Endothelial cell of umbilical vein (primary cell): Measurements from ENCODE around the gene NAALADL1. TPM values are rescaled to one million over a fixed set of nuclear protein-coding genes. Genes with fewer than 3 reads are reported as not detected.

Source experiments
- BruUV-seq: library from RNA; stranded (reverse); fragments of 400-500 nt; replicated peaks from 2 replicates; lab custom pipeline; 2021; lab: Mats Ljungman, UMichigan
- CTCF ChIA-PET: fragments of 300-600, 350-600 bp; sonication (Branson Sonifier 250); formaldehyde crosslinking; loops from one replicate; lab custom pipeline; 2021; ENCODE audit warnings: antibody characterized with exemption, inconsistent platforms; lab: Charles Lee
- POLR2A ChIA-PET: fragments of 300-600, 350-600 bp; sonication (Branson Sonifier 250); formaldehyde crosslinking; loops from one replicate; lab custom pipeline; 2021; ENCODE audit warnings: antibody characterized with exemption, inconsistent platforms; lab: Charles Lee
- DNase-seq: peaks from one replicate; pipeline ENCODE4 v3.0.0-alpha.2; 2011; ENCODE audit warnings: low read depth, low spot score
- FAIRE-seq: peaks from 2 replicates; lab custom pipeline; 2011; peaks lifted over from hg19 to GRCh38; lab: Jason Lieb, UNC
- H2AFZ ChIP-seq: 2 replicates; pipeline ENCODE4 v1.6.0; 2012; ENCODE audit warnings: low read depth, low read length, control low read depth, inconsistent platforms
- H3K27ac ChIP-seq: 2 replicates; pipeline ENCODE4 v1.5.1; 2011; ENCODE audit warnings: low read depth, mild to moderate bottlenecking, control low read depth, low read length, moderate library complexity; ENCODE audit not compliant: insufficient read depth
- H3K27me3 ChIP-seq, 2 experiments: 2 replicates each; pipeline versions ENCODE4 v1.6.0 to v1.6.1; 2011; ENCODE audit warnings: low read length in 2 of 2, mixed read lengths in 1 of 2; ENCODE audit not compliant: control insufficient read depth in 2 of 2, insufficient read depth in 2 of 2
- H3K36me3 ChIP-seq, 2 experiments: 2 replicates in 1 of 2; 3 replicates in 1 of 2; pipeline ENCODE4 v1.5.1; 2011; ENCODE audit warnings: low read length in 2 of 2, mild to moderate bottlenecking in 1 of 2, moderate library complexity in 1 of 2; ENCODE audit not compliant: control insufficient read depth in 2 of 2, insufficient read depth in 2 of 2; ENCODE audit errors: extremely low read depth in 1 of 2
- H3K4me1 ChIP-seq: 3 replicates; pipeline ENCODE4 v1.5.1; 2011; ENCODE audit warnings: mild to moderate bottlenecking, low read length; ENCODE audit not compliant: control insufficient read depth, insufficient read depth; ENCODE audit errors: extremely low read depth
- H3K4me2 ChIP-seq: 2 replicates; pipeline ENCODE4 v1.6.1; 2011; ENCODE audit warnings: low read length, control low read depth, mixed read lengths; ENCODE audit not compliant: insufficient read depth
- H3K4me3 ChIP-seq, 3 experiments: fragments of 200-600 bp in 1 of 3; sonication (generic), shearing (Covaris generic) in 1 of 3; replicated peaks in 1 of 3; 2 replicates each; pipeline ENCODE4 v1.5.1; 2011 to 2016; ENCODE audit warnings: control low read depth in 3 of 3, low read length in 3 of 3, mild to moderate bottlenecking in 2 of 3, inconsistent platforms in 1 of 3, low read depth in 1 of 3, moderate library complexity in 1 of 3; ENCODE audit not compliant: insufficient read depth in 1 of 3
- H3K79me2 ChIP-seq: 2 replicates; pipeline ENCODE4 v1.6.0; 2012; ENCODE audit warnings: low read length, inconsistent platforms; ENCODE audit not compliant: control insufficient read depth, insufficient read depth
- H3K9ac ChIP-seq: replicated peaks from 2 replicates; pipeline ENCODE3; 2011; ENCODE audit warnings: low read length, control low read depth; ENCODE audit not compliant: insufficient read depth; ENCODE audit errors: extremely low read depth
- H3K9me1 ChIP-seq: replicated peaks from 3 replicates; pipeline ENCODE4 v1.6.0; 2011; ENCODE audit warnings: mild to moderate bottlenecking, low read length; ENCODE audit not compliant: control insufficient read depth, insufficient read depth; ENCODE audit errors: extremely low read depth
- H3K9me3 ChIP-seq: replicated peaks from 2 replicates; pipeline ENCODE4 v1.5.1; 2012; ENCODE audit warnings: low read length, inconsistent platforms; ENCODE audit not compliant: control insufficient read depth, insufficient read depth
- H4K20me1 ChIP-seq: replicated peaks from 2 replicates; pipeline ENCODE3; 2011; ENCODE audit warnings: mild to moderate bottlenecking, low read length; ENCODE audit not compliant: control insufficient read depth, insufficient read depth; ENCODE audit errors: extremely low read depth
- CTCF ChIP-seq, 2 donors: IDR thresholded peaks; 1 replicate in 1 of 2; 2 replicates in 1 of 2; pipeline ENCODE4 v1.5.1; 2011; ENCODE audit warnings: low read length in 2 of 2, mild to moderate bottlenecking in 2 of 2, moderate library complexity in 2 of 2, control low read depth in 1 of 2, inconsistent platforms in 1 of 2, low read depth in 1 of 2; ENCODE audit not compliant: insufficient read depth in 1 of 2; ENCODE audit errors: extremely low read depth in 1 of 2
- EZH2 ChIP-seq: IDR thresholded peaks from 2 replicates; pipeline ENCODE4 v1.6.1; 2012; ENCODE audit warnings: borderline replicate concordance, low read depth, mild to moderate bottlenecking, moderate library complexity, low read length, inconsistent platforms; ENCODE audit not compliant: severe bottlenecking
- FOS ChIP-seq: IDR thresholded peaks from 2 replicates; pipeline ENCODE4 v1.6.1; 2011; ENCODE audit warnings: mild to moderate bottlenecking, low read length, moderate library complexity, borderline replicate concordance; ENCODE audit not compliant: insufficient read depth
- GATA2 ChIP-seq: IDR thresholded peaks from 2 replicates; pipeline ENCODE4 v1.7.0; 2011; ENCODE audit warnings: low read depth, mild to moderate bottlenecking, moderate library complexity, mixed read lengths, low read length; ENCODE audit not compliant: insufficient read length, insufficient read depth
- JUN ChIP-seq: IDR thresholded peaks from 2 replicates; pipeline ENCODE4 v1.6.1; 2011; ENCODE audit warnings: borderline replicate concordance, low read depth; ENCODE audit not compliant: insufficient read length, insufficient read depth
- MAX ChIP-seq: IDR thresholded peaks from 2 replicates; pipeline ENCODE4 v1.6.1; 2011; ENCODE audit not compliant: insufficient read depth, insufficient read length
- MYC ChIP-seq: IDR thresholded peaks from one replicate; pipeline ENCODE4 v1.6.1; 2011; ENCODE audit warnings: mild to moderate bottlenecking, low read depth, low read length
- POLR2A ChIP-seq: IDR thresholded peaks from 2 replicates; pipeline ENCODE4 v1.6.1; 2012; ENCODE audit warnings: low read depth, mild to moderate bottlenecking, control low read depth, low read length
- POLR2AphosphoS5 ChIP-seq: IDR thresholded peaks from 2 replicates; pipeline ENCODE4 v1.6.1; 2012; ENCODE audit warnings: low read depth, mild to moderate bottlenecking, control low read depth, low read length, moderate library complexity; ENCODE audit not compliant: insufficient read depth
- dilution Hi-C: fragments of 300-500 bp; cut with MboI; formaldehyde crosslinking; loops from one replicate; pipeline ENCODE4 v1.15.0; 2019; ENCODE audit warnings: low sequenced_read_pairs; ENCODE audit not compliant: extremely low pct_ligation_motif_present
- intact Hi-C: fragments of 100-400 bp; cut with micrococcal nuclease; formaldehyde crosslinking; loops from one replicate; pipeline ENCODE4 v1.10.0; 2022
- polyA plus RNA-seq, 4 experiments: library from polyadenylated mRNA; depleted of rRNA in 3 of 4; stranded (reverse) in 3 of 4; unstranded in 1 of 4; fragments of >200 nt; gene quantifications; 2 replicates each; pipeline versions ENCODE4 v1.2.1 to v1.2.3, GENCODE V29; 2011 to 2012; ENCODE audit warnings: missing spikeins in 1 of 4
- total RNA-seq: library from RNA; stranded (reverse); gene quantifications from 2 replicates; pipeline ENCODE4 v1.2.3, GENCODE V29; 2021

NAALADL1 gene
- total and polyA plus RNA-seq, 2 donors (not counting 3 experiments of a cell fraction or from before 2014, with no cell fraction given): 6.8 to 13.9 TPM

- Histone ChIP-seq H3K27ac (no peak overlapping the region), H3K9me1 (no peaks in the 10 kb centered on the region), H2AFZ (no peak overlapping the region), H3K27me3 (no peaks in the 10 kb centered on the region), H3K9ac (no peak overlapping the region), H3K4me3 (no peak overlapping the region), H3K9me3 (no peaks in the 10 kb centered on the region), H4K20me1 (no peaks in the 10 kb centered on the region), H3K36me3 (peaks cover 5 to 28% of the 10 kb centered on the region in 2 experiments), H3K4me1 (peaks cover 17% of the 10 kb centered on the region), H3K79me2 (peaks cover 27% of the 10 kb centered on the region), H3K4me2 (no peak overlapping the region)
- no peak for FAIRE-seq
- no peak for DNase-seq
- ChIA-PET POLR2A (interaction anchor here (2.0 kb wide), 1 partner anchor 36 kb away, joined by 6 read pairs; the partner anchor contains the start of genes FAU and MRPL49), CTCF (no interaction called here)
- intact Hi-C loops: no loop called here
- BruUV-seq: no TSS peak
- dilution Hi-C loops: no loop called here
- no peak for TF ChIP-seq MYC
- no peak for TF ChIP-seq JUN
- TF ChIP-seq POLR2AphosphoS5: no peak
- TF ChIP-seq GATA2: no peak
- no peak for TF ChIP-seq MAX
- TF ChIP-seq EZH2: no peak
- no peak for TF ChIP-seq FOS
- no peak for TF ChIP-seq POLR2A
- no peak for TF ChIP-seq CTCF (IDR thresholded peaks at IDR 0.05; ENCODE audit: extremely low read depth in 1 of 2, insufficient read depth in 1 of 2, low read depth in 1 of 2, low read length in 2 of 2)
Observed at GRCh38 chr11:65086809-65087208, 28.5 kb upstream of the NAALADL1 start.
